ENCODE results near the gene CKAP4. TPM values are rescaled to one million over a fixed set of nuclear protein-coding genes. Genes with fewer than 3 reads are reported as not detected.

Gene CKAP4
- total and polyA plus RNA-seq, 2 of the 13 experiments (the other 11 are each of a cell fraction or from before 2014, with no cell fraction given) = 39.2 to 70.2 TPM

DNA sequence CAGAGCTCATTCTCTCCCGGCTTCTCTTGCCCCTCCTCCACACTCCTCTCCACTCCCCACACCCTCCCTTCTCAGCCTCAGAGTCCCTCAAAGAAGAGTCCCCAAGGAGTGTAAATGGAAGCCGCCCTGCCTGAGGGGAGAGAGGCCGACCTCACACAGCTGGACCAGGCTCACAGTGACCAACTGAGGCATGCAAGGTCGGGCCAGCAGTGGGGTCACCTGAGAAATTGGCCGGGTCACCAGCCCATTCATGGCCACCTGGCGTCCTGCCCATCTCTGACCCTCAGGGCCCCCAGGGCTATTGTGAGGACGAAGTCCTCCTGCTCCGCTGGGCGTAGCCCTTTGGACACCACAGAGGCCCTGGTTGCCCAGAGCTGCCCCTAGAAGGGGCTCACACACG is 59.6 kb downstream of the CKAP4 start (continued):
- TF ChIP-seq, protein P1, sequence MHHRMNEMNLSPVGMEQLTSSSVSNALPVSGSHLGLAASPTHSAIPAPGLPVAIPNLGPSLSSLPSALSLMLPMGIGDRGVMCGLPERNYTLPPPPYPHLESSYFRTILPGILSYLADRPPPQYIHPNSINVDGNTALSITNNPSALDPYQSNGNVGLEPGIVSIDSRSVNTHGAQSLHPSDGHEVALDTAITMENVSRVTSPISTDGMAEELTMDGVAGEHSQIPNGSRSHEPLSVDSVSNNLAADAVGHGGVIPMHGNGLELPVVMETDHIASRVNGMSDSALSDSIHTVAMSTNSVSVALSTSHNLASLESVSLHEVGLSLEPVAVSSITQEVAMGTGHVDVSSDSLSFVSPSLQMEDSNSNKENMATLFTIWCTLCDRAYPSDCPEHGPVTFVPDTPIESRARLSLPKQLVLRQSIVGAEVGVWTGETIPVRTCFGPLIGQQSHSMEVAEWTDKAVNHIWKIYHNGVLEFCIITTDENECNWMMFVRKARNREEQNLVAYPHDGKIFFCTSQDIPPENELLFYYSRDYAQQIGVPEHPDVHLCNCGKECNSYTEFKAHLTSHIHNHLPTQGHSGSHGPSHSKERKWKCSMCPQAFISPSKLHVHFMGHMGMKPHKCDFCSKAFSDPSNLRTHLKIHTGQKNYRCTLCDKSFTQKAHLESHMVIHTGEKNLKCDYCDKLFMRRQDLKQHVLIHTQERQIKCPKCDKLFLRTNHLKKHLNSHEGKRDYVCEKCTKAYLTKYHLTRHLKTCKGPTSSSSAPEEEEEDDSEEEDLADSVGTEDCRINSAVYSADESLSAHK (CRISPR knock-in tag; IDR thresholded peaks at IDR 0.05; ENCODE audit: borderline replicate concordance) = no peak
- TF ChIP-seq YEATS4 (CRISPR knock-in tag; IDR thresholded peaks at IDR 0.05; ENCODE audit: borderline replicate concordance) (no peak), SOX6 (IDR thresholded peaks at IDR 0.05) (no peak), SOX6 (CRISPR knock-in tag; IDR thresholded peaks at IDR 0.05) (peak; percentile 82), ZNF136 (CRISPR knock-in tag; IDR thresholded peaks at IDR 0.05; ENCODE audit: low read depth) (no peak), RBAK (CRISPR knock-in tag; IDR thresholded peaks at IDR 0.05) (no peak), CENPX (CRISPR knock-in tag; IDR thresholded peaks at IDR 0.05) (no peak), SP2 (CRISPR knock-in tag; IDR thresholded peaks at IDR 0.05) (no peak), HNF4G (IDR thresholded peaks at IDR 0.05; ENCODE audit: borderline replicate concordance, low read depth, low read length) (no peak), HNF4G (CRISPR knock-in tag; IDR thresholded peaks at IDR 0.05; ENCODE audit: borderline replicate concordance, low read depth) (no peak), NFE2 (CRISPR knock-in tag; IDR thresholded peaks at IDR 0.05) (no peak), ZNF430 (CRISPR knock-in tag; IDR thresholded peaks at IDR 0.05) (no peak), FOXK1 (CRISPR knock-in tag; IDR thresholded peaks at IDR 0.05; ENCODE audit: borderline replicate concordance, low read depth) (no peak), DNMT1 (CRISPR knock-in tag; IDR thresholded peaks at IDR 0.05) (no peak), SPEN (CRISPR knock-in tag; IDR thresholded peaks at IDR 0.05; ENCODE audit: low read depth) (no peak), ZNF256 (CRISPR knock-in tag; conservative IDR thresholded peaks at IDR 0.05) (no peak), ZNF777 (CRISPR knock-in tag; IDR thresholded peaks at IDR 0.05) (0 out of 2 replicates have a peak, but pooled peaks have one; percentile 43), ZC3H13 (CRISPR knock-in tag; IDR thresholded peaks at IDR 0.05) (no peak), ZNF780A (CRISPR knock-in tag; IDR thresholded peaks at IDR 0.05) (no peak), ZNF687 (CRISPR knock-in tag; IDR thresholded peaks at IDR 0.05) (peak; percentile 48), ZNF230 (CRISPR knock-in tag; IDR thresholded peaks at IDR 0.05) (no peak)
- TF ChIP-seq, protein P2, sequence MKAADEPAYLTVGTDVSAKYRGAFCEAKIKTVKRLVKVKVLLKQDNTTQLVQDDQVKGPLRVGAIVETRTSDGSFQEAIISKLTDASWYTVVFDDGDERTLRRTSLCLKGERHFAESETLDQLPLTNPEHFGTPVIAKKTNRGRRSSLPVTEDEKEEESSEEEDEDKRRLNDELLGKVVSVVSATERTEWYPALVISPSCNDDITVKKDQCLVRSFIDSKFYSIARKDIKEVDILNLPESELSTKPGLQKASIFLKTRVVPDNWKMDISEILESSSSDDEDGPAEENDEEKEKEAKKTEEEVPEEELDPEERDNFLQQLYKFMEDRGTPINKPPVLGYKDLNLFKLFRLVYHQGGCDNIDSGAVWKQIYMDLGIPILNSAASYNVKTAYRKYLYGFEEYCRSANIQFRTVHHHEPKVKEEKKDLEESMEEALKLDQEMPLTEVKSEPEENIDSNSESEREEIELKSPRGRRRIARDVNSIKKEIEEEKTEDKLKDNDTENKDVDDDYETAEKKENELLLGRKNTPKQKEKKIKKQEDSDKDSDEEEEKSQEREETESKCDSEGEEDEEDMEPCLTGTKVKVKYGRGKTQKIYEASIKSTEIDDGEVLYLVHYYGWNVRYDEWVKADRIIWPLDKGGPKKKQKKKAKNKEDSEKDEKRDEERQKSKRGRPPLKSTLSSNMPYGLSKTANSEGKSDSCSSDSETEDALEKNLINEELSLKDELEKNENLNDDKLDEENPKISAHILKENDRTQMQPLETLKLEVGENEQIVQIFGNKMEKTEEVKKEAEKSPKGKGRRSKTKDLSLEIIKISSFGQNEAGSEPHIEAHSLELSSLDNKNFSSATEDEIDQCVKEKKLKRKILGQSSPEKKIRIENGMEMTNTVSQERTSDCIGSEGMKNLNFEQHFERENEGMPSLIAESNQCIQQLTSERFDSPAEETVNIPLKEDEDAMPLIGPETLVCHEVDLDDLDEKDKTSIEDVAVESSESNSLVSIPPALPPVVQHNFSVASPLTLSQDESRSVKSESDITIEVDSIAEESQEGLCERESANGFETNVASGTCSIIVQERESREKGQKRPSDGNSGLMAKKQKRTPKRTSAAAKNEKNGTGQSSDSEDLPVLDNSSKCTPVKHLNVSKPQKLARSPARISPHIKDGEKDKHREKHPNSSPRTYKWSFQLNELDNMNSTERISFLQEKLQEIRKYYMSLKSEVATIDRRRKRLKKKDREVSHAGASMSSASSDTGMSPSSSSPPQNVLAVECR (CRISPR knock-in tag; IDR thresholded peaks at IDR 0.05; ENCODE audit: borderline replicate concordance) = peak; percentile 25; the same call in 1 of the 2 replicates

All from HepG2 (cell line).